ENCODE measurements around the gene RBFOX2.
"Not testable (repeated sequence)": the region's sequence is repeated elsewhere in the genome, so short reads cannot be mapped to it uniquely, and the experiment has no call there.

RBFOX2 gene

DNA sequence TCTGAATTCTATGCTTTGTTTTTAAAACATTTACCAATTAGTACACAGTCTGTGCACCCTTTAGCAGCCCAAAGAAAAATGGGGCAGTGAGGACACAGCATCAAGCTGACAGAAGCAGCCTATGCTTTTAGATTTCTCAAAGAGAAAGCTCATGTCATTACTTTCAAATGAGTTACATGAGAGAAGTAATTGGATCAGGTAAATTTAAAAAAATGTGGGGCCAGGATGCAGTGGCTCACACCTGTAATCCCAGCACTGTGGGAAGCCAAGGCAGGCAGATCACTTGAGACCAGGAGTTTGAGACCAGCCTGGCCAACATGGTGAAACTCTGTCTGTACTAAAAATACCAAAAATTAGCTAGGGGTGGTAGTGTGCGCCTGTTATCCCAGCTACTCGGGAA is 253.3 kb downstream of the RBFOX2 start:
- DNase-seq (ENCODE audit: low read depth), result no peak

DNA sequence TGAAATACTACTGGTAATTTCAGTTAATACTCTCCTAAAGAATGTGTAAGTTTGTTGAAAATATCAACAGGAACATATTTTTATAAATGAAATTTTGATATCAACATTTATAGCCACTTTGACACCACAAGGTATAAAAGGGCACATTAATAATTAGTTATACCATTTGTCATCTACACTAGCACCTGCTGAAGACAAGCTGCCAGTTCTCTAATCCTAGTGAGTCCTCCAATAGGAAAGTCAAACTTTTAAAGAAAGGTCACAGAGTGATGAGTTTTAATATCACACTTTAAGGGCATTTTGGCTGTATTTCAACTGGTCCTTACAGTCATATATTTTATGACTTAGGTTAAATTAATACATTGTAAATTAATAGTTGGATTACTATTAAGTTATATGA is 258.6 kb downstream of the RBFOX2 start:
- DNase-seq (ENCODE audit: low read depth), result no peak

DNA sequence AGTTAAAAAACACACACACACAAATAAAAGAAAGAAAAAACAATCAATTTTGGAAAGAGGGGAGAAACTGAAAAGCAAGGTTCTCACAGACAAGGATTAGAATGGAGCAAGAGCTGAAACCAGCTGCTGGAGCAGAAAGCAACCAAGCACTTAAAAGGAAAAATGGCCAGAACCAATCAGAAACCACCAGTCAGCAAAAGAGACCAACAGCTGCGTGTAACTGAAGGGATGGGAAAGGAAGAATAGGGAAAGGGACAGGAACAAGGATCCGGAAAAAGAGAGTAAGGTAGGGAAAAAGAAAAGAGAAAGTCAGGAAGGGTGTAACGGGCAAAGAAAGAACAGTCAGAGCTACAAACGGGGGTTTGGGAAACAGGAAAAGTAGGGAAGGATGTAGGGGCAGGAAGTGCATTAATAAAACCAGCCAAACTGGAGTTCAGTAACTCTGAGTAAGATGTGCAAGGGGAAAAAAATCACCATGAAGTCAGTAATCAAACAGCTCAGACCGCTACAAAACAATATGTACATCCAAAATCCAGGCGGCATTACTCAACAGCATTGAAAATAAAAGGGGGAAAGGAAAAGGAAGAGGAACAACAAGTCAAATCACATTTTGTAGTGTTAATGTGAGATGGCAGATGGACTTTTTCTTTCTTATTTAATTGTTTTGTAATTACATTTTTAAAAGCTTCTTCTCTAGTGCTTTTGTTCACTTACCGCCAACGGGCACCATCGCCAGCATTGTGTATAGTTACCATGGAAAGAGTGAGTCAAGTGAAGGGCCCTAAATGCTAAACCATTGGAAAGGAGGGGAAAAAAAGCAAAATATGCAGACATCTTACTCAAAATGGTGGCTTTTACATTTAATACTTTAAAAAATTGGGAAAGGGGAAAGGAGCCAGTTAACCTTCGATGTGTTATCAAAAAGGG is 261.7 kb downstream of the RBFOX2 start:
- no peak for DNase-seq (ENCODE audit: low read depth)

DNA sequence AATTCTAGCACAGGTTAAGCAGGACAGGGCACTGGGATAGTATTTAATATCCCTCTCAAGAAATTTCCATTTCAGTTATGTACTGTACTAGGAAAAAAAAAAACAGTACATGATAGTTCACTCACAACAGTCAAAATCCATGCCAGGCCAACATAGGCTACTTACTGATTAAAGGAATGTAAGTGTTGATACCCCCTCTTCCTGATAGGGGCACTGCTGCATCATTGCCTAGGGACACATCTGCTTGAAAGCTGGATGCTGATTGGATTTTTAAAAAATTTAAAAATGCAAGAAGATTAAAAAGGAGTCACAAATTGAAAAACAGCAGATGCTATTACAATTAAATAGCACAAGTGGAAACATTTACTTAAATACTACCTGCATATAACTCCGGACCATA is 267.6 kb downstream of the RBFOX2 start:
- no peak for DNase-seq (ENCODE audit: low read depth)

DNA sequence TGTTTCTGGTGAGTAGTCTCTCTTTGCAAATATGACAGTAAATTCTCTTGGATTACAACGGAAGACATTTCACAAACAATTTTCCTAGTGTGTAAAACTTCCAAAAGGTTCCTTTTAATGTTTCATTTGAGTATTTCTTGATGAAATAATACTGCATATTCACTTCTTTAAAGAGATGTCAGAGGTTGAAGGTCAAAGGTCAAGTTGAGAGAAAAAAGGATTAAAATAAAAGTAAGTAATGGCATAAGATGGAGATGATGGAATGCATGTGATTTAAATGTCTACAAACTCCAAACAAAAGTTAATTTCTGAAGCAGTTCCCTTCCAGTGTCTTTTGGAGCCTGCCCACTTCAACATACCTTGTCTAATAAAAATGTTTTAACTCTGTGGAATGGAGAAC is 270.2 kb downstream of the RBFOX2 start:
- no peak for DNase-seq (ENCODE audit: low read depth)

DNA sequence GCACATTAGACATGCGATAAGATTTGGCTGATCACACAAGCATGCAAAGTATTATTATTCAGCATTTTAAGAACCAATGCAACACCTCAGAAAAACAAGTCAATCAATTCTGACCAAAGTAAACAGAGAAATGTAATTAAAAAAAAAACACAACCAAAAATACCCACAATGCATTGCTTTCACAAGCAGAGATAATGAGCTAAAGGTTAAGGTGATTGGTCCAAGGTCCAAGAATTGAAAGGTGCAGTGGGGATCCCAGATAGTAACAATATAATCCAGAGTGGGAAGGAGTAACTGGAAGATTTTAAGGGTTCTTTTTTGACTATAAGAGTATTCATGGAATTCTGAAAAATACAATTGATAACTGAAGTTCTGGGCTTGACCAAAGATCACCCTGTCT is 271.9 kb downstream of the RBFOX2 start:
- no peak for DNase-seq (ENCODE audit: low read depth)

DNA sequence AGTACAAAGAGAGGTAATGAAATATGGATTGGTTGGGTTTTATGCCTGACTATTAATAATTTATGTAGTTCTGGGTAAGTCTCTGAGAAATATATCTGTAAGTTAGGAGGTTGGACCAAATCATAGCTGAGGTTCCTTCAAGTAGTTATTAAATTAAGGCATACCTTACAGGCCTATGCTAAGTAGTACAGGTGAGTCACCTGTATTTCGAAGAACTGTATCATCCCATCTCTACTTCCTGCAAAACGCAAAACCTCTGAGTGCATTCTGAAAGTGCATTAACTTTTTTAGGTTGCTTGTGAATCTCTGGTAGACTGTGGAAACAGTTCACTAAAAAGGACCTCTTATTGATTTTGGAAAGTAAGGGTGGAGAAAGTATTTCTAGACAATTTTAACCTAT is 273.9 kb downstream of the RBFOX2 start:
- DNase-seq (ENCODE audit: low read depth), result no peak

DNA sequence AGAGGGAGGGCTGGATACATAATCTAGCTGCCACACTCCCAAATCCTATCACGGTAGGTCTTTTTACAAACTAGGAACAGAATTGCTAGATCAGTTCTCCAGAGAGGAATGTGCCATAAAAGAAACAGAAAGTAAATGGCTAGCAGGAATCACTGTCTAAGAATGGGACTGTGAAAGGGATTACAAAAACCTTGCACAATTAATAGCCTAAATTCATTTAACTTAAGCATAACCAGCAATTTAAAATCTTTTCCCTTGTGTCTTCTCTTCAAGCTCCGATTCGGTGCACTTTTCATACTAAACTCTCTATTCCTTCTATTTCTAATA is 275.8 kb downstream of the RBFOX2 start:
- no peak for DNase-seq (ENCODE audit: low read depth)

DNA sequence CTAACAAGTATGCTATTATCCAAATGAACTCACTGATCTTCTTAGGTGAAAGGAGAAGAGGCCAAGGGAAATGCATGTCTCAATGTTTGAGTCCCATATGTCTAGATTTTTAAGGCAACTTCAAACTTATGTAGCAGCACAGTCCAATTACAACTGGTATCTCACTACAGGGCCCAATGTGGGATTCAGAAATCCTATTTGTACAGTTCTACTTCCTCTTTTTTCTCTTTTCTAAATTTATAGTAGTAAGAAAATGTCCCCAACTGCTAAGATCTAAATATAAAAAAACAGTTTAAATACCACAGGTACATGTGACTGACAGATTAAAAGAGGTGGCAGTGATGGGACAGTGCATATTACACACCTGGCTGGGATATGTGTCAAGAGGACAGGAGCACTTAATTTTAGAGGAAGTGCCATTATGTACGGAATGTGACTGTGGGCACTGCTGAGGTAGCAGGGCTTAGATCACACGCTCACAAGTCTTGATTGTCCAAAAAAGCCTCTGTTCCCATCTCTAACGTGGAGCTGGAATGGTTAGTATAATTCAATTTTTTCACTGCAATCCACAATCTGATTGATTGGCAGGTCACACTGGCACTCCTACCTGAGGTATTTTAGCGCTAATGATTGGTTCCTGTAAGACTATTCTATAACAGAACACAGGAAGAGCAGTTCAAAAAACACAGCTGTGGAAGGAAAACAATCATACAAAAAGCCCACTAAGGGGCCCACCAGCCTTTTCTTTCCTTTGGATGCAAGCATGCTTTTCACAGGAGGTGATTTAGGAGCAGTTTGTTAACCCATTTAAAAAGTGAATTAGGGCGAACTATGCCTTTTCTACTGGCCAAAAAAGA is 276.4 kb downstream of the RBFOX2 start:
- no peak for DNase-seq (ENCODE audit: low read depth)

DNA sequence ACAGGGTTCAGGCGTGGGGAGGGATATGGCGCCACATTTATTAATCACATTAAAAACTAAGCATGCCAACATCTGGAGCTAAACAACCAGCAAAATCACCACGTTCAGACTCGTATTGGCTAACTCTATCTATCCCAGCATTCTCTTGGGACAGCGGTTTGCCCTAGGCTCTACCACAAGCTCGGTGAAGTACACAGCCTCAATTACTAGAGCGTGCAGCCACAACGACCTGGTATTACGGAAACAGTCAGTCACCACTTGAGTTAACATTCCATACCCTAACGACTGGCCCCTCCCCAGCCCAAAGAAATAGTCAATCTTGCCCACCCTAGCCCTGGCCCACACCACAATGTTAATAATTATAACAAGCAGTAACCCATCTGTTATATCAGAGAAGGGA is 278.8 kb downstream of the RBFOX2 start:
- no peak for DNase-seq (ENCODE audit: low read depth)

DNA sequence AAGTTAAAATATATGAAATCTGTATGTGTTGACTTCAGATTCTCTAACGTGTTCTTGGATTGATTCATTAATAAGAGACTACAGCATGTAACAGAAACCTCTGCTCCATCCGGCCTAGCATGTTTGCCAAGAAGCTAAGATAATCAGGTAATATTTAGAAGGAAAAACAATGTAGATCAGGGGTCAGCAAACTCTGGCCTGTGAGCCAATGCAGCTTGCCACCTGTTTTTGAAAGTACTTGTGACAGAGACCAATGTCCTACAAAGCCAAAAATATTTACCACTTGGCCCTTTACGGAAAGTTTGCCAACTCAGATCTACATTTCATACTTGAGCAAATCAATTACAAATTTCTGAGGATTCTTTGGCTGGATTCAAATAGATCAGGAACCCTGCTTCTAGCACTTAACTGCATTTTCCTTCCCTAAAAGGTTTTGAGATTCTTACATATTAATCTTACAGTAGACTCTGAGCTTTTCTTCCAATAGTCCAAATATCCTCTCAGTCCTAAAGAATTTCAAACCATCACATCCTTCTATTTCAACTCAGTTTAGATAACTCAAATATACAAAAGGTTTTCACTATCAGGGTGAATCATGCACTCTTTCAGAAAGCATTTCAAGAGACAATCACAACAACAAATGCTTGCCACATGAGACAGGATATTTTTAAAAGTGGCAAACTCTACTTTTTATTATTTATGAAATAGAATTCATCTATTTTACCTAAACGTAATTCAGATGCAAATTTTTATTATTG is 281.5 kb downstream of the RBFOX2 start:
- DNase-seq (ENCODE audit: low read depth), result no peak

DNA sequence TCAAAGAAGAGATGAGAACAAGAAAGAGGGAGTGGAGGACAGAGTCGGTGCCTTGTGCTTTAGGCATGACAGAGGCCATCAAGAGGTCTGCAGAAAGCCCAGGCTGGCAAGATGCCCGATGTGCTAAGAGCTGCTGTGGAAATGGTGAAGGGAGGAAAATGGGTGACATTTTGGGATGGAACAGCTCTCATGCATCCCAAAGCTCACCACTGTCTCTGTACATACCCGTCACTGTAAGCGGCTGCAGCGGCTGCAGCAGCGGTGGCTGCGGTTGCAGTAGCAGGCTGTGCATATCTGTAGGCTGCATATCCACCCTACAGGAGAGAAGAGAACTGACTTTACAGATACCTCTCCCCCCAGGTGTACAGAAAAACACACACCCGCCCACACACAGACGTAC is 282.4 kb downstream of the RBFOX2 start:
- DNase-seq (ENCODE audit: low read depth), result no peak

DNA sequence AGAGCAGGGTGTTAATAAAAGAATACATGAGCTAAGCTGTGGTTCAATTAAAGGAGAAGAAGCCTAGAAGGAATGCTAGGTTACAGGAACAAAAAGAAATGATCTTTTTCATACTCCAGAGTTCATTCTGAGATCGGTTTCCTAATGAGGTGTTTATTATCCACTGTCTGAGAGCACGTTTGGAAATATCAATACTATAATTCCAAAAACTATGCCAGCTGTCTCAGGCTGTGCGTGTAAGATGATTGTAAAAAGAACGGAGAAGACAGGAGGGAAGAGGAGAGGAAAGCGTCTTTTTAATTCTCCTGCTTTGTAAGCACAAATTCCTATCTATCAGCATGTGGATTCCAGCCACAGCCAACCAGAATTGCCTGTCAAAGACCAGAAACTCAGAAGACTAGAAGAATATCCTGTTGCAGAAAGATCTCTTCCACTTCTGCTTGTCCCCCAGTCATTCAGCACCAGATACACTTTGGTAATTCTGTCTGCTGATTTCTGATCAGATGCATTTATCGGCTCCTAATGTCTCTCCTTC is 285.2 kb downstream of the RBFOX2 start:
- no peak for DNase-seq (ENCODE audit: low read depth)

DNA sequence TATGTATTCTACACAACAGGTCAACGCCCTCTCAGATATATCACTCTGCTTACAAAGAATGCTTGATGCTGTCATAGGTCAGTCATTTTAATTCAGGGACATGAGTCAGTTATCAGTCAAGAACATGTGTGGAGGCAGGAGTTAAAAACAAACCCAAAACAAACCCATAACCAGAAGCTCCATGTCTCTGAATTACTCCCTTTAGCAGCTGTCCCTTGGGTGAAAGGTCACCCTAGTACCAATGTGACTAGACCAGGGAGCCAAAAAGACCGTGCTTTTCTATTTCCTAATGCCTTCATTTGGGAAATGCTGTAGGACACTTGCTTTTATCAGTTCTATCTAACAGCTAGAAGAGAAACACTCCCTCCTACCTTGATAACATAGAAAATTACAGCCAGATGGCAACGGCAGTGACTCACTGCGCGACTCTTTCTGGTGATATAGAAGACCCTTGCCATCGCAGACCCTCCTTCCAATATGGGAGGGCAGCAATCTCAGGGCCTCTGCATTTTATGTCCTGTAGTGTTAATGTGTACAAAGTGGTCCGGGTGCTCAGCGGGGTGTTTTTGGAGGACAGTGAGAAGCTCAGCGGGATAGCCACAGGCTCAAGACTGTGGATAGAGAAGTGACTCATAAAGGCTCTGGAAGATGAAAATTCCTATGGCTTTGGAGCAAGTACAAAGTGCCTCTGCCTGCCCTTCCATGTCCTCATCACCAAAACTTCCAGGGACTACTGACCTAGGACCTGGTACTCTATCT is 286.1 kb downstream of the RBFOX2 start:
- peak; percentile 70 for DNase-seq (ENCODE audit: low read depth)

DNA sequence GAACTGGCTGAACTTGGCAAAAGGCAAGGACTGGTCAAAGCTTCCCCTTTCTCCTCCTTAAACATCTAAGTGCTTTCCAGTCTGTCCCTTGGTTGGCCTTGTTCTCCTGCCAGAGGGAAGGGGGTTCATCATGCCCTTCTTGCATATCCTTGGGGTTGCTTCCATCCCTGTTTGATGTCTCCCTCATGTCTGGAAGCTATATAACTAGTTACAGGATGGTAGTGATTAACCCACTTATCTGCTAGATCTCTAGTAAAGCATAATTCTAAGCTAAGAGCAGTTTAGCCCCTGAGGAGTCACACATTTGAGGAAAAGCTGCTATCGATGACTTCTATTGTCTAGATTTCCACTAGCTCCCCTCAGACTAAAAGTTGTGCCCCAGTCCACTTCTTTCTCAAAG is 288.0 kb downstream of the RBFOX2 start:
- no peak for DNase-seq (ENCODE audit: low read depth)

DNA sequence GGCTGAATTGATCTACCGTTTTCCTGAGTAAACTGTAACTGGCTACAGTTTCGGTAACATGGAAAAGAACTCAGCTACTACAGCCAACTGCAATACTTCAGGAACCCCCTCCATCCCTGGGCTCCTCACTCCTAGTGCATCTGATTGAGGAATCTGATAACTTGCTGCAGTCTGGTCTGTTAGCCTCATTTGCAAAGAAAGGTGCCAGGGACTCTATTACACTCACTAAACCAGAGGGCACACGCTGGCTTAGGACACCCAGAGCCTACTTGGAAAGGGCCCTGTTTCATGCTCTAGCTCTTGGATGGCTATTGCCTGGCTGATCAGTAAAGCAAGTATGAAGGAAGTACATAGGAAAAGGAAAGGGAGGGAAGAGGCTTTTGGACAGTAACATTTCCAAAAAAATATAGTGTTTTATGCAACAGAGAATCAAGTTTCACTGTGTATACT is 288.7 kb downstream of the RBFOX2 start:
- DNase-seq (ENCODE audit: low read depth), result no peak

DNA sequence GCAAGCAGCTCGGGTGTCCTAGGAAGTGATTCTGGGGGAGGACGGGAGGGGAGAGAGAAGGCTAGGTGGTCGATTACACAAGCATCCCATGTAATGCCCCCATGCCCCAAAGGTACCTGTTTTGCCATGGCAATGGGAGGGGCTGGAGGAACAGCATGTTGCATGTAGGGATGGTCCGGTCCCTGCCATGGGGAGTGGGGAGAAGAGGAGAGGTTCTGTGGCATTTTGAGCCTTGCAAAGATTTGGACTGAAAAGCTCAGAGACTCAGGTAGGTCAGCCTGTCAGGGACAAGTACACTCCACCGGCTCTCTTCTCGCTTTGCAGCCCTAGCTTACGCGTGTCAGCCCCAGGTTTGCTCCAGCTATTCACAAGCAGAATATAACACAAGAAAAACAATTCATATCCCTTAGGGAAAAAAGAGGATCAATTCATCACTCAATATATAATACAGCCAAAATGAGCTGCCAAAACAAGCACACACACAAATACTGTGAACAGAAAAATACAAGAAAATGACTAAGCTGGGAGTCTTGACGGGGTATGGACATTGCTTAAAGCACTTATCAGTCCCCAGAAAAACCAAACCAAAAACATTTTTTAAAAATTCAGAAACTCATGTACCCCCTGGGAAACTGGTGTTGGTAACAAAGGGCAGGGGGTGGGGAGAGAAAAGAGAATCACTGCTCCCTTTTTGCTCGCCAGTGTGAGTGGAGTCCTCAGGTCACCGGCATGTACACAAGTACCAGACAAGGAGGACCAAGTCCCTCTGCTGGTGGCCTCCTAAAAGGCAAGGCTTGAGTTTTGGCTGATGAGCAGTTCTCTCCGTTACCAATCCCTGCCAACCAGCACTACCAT is 289.3 kb downstream of the RBFOX2 start:
- DNase-seq (ENCODE audit: low read depth), result no peak

DNA sequence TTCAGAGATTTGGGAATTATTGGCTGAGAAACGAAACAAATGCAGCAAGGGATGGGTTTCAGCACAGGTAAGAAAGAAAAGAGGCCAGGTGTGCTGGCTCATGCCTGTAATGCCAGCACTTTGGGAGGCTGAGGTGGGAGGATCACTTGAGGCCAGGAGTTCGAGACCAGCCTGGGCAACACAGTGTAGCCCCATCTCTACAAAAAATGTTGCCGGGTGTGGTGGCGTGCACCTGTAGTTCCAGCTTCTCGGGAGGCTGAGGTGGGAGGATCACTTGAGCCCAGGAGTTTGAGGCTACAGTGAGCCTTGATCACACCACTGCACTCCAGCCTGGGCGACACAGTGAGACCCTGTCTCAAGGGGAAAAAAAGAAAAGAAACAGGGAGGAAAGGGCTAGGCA is 290.7 kb downstream of the RBFOX2 start:
- not testable (repeated sequence) for DNase-seq (ENCODE audit: low read depth)

DNA sequence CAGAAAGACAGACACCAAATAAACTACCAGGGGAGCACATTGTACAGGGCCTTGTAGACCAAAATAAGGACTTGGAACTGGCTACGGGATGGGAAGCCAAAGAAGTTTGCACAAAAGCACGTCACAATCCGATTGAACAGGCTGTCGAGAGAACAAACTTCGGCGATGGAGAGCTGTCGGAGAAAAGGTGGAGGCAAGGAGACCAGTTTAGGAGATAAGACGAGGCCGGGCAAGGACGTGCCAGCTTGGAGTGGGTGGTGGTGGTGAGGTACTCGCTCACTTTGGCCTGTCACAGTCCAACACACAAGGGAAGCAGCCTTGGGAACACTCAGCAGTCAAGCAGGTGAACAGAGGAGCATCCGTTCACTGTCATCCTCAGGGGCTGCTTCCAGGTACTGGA is 291.9 kb downstream of the RBFOX2 start:
- no peak for DNase-seq (ENCODE audit: low read depth)

DNA sequence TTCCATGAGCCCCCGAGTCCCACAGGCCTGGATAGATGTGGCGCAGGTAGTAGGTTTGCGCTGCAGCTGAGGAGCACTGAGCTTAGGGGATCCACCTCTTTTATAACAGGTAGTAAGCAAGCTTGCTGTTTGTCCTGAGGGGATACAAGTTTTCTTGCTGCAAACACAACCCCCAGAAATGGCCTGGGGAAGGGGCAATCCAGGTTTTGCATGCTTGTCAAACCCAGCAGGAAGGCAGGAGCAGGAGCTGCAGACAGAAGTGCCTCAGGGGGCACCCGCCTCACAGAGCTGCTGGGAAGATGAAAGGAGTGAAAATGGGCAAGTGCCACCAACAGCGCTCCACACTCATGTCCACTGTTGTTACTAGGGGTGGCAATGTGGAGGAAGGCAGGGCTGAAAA is 292.5 kb downstream of the RBFOX2 start:
- no peak for DNase-seq (ENCODE audit: low read depth)

DNA sequence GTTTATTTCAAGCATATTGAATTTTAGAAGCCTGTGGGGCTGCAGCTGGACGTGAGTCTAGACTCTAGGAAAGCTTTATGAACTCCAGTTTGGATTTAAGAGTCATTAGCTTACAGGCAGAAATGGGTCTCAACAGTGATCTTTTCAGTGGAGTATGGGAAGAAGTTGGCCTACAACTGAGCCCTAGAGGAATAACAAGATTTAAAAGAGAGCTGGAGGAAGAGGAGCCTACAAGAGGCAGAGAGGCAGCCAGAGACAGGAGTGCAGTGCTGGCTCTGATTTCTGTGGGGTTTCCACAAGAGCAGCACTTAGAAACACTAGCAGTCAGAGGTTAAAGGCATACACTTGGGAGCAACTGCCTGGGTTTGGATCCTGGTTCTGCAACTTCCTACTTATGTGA is 293.1 kb downstream of the RBFOX2 start:
- no peak for DNase-seq (ENCODE audit: low read depth)

All from fibroblast of the conjunctiva (primary cell).